RWPE2 (cell line): Measurements from ENCODE around the gene PTPA.

Source experiments
- ATAC-seq: fragments of 200-7000 bp; cut with Tn5 transposase; 3 replicates; pipeline ENCODE4 v1.9.1; 2021; ENCODE audit warnings: low read depth
- DNase-seq: peaks from one replicate; pipeline ENCODE4 v3.0.0-alpha.2; 2020; ENCODE audit warnings: low spot score
- H3K27ac ChIP-seq: fragments of 450-650 bp; 2 replicates; pipeline ENCODE4 v1.5.1; 2017; ENCODE audit warnings: mild to moderate bottlenecking; ENCODE audit not compliant: poor library complexity, severe bottlenecking
- H3K27me3 ChIP-seq: fragments of 250-450 bp; sonication (Bioruptor Pico); 2 replicates; pipeline ENCODE4 v1.5.1; 2021; ENCODE audit warnings: mild to moderate bottlenecking, moderate library complexity; ENCODE audit not compliant: insufficient read depth, poor library complexity, severe bottlenecking
- H3K36me3 ChIP-seq: fragments of 250-450 bp; sonication (Bioruptor Pico); 2 replicates; pipeline ENCODE4 v1.5.1; 2020; ENCODE audit warnings: low read depth, mild to moderate bottlenecking, moderate library complexity
- H3K4me1 ChIP-seq: fragments of 250-450 bp; sonication (Bioruptor Pico); 2 replicates; pipeline ENCODE4 v1.5.1; 2021; ENCODE audit warnings: mild to moderate bottlenecking, moderate library complexity; ENCODE audit not compliant: insufficient read depth, poor library complexity, severe bottlenecking
- H3K4me3 ChIP-seq: fragments of 250-450 bp; sonication (Bioruptor Pico); 2 replicates; pipeline ENCODE4 v1.5.1; 2021; ENCODE audit warnings: mild to moderate bottlenecking, moderate library complexity; ENCODE audit not compliant: severe bottlenecking
- H3K9me3 ChIP-seq: fragments of 250-450 bp; sonication (Bioruptor Pico); 2 replicates; pipeline ENCODE4 v1.5.1; 2021; ENCODE audit warnings: mild to moderate bottlenecking, moderate library complexity; ENCODE audit not compliant: severe bottlenecking
- CTCF ChIP-seq: fragments of 450-650 bp; IDR thresholded peaks from one replicate; pipeline ENCODE4 v1.5.1; 2017; ENCODE audit warnings: mild to moderate bottlenecking, moderate library complexity; ENCODE audit not compliant: poor library complexity, severe bottlenecking

Gene PTPA

GRCh38 chr9:129081388-129081904, 29.8 kb upstream of the PTPA start:
- Histone ChIP-seq H3K4me1 (peaks cover 5% of the 10 kb centered on the region), H3K36me3 (peaks cover 12% of the 10 kb centered on the region), H3K4me3 (peak overlapping the region; percentile 80), H3K9me3 (no peaks in the 10 kb centered on the region), H3K27me3 (no peaks in the 10 kb centered on the region), H3K27ac (peak overlapping the region; percentile 24)
- DNase-seq (no peak), ATAC-seq (no peak)
- TF ChIP-seq CTCF, result no peak

DNA sequence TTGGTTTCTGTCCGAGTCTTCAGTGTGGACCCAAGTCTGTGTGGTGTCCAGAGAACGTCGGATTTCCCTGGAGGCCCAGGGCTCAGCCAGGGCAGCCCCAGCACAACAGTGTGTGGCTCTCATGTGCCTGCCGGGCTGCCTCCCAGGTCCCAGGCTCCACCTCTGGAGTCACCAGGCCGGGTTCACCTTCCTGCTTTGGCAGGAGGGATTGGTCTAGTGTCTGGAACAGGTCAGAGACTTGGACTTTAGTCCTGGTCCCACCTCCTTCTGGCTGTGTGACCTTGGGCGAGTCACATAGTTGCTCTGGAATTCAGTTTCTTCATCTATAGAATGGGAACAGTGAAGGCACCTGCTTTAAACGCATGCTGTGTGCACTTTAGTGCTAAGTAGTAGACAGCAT, 27.1 kb upstream of the PTPA start:
- no peak overlapping the region for H3K27ac ChIP-seq
- TF ChIP-seq CTCF, result no peak
- no peaks in the 10 kb centered on the region for H3K27me3 ChIP-seq

DNA sequence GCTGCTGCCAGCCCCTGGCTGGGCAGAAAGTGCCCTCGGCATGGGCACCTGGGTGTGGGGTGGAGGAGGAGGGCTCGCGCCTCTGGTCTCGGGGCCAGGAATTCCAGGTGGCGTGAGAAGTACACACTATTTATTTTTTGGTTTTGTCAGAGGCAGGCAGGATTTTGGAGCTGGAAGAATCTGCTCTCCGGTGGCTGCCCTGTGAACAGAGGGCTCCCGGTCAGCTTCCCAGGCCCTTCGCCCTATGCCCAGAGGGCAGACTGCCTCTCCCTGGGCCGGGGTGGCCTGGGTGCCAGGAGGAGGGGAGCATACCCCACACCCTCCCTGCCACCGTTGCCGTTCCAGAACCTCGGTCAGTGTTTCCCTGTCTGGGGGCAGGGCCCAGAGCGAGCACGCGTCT, 22.0 kb upstream of the PTPA start:
- Histone ChIP-seq H3K36me3 (peaks cover 16% of the 10 kb centered on the region), H3K9me3 (no peaks in the 10 kb centered on the region), H3K27me3 (no peaks in the 10 kb centered on the region), H3K4me1 (no peaks in the 10 kb centered on the region), H3K27ac (no peak overlapping the region), H3K4me3 (no peak overlapping the region)
- no peak for ATAC-seq
- no peak for TF ChIP-seq CTCF
- no peak for DNase-seq

More for the DNA sequence above, 27.1 kb upstream of the PTPA start:
- Histone ChIP-seq H3K9me3 (no peaks in the 10 kb centered on the region), H3K4me3 (no peak overlapping the region), H3K4me1 (peaks cover 5% of the 10 kb centered on the region), H3K36me3 (peaks cover 13% of the 10 kb centered on the region)
- ATAC-seq (no peak), DNase-seq (no peak)

DNA sequence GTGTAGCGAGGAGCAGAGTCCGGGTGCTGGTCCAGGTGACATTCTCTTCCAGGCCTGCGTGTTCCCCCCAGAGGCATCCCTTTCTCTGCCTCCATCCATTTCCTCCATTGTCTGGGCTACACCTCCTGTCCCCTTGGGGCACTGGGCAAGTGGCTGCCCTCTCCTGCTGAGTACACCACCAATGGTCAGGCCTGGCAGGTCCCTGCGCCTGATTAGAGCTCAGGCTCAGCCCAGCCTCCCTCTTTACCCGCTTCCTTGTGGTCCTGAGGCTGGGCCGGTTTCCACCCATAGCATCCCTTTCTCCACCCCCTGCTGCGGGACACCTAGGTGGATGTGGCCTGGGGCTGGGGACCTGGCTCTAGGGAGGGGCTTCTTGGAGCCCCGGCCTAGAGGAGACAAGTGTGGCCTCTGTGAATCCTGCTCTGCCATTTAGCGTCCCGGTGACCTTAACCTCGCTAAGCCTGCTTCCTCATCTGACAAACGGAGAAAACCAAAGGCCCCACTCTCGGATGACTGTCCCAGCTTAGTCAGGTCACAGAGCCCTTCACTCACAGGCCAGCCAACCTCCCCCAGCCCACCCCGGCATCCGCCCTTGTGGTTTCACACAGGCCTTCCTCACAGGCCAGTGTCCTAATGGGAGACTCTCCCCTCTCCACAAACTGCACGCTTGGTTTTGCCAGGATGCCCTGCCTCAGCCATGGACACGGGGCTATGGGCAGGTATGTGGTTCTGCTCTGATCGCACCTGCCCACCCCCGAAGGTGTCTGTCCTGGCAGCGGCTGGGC, 17.4 kb upstream of the PTPA start:
- no peak overlapping the region for H3K27ac ChIP-seq
- H3K27me3 ChIP-seq, result no peaks in the 10 kb centered on the region
- ATAC-seq, result 0 out of 3 replicates have a peak, but pooled peaks have one; percentile 22

More for the DNA sequence above, 17.4 kb upstream of the PTPA start:
- H3K4me3 ChIP-seq, result no peak overlapping the region
- peaks cover 3% of the 10 kb centered on the region; the same call in 1 of the 2 replicates for H3K36me3 ChIP-seq
- no peaks in the 10 kb centered on the region for H3K4me1 ChIP-seq
- no peak for DNase-seq
- no peaks in the 10 kb centered on the region for H3K9me3 ChIP-seq
- no peak for TF ChIP-seq CTCF
